Measurements from ENCODE around the gene SLC6A6. TPM values are rescaled to one million over a fixed set of nuclear protein-coding genes. Genes with fewer than 3 reads are reported as not detected.

Gene SLC6A6
- total and polyA plus RNA-seq, 10 donors: 3.4 to 150 (median 104) TPM

- Histone ChIP-seq H3K4me3 (no peak overlapping the region), H3K4me1 (peaks cover 0 to 9% (median 4%) of the 10 kb centered on the region in 6 donors), H3K9me3 (no peaks in the 10 kb centered on the region), H3K27me3 (replicated peaks in 1 of 7) (peaks cover 0 to 12% (median 0%) of the 10 kb centered on the region in 7 donors), H3K27ac (no peak overlapping the region), H3K36me3 (no peaks in the 10 kb centered on the region)
- intact Hi-C loops (cut with DNase I; ENCODE audit: low total_unique reads): no loop called here
- WGBS, 5 donors: 78 to 84% (median 82%) methylated on average over 9 to 12 of the region's 12 CpGs
- TF ChIP-seq POLR2AphosphoS5 (IDR thresholded peaks at IDR 0.05) (no peak), CTCF (IDR thresholded peaks at IDR 0.05 in 8 of 11, conservative IDR thresholded peaks at IDR 0.05 in 3 of 11) (no peak), POLR2A (IDR thresholded peaks at IDR 0.05) (no peak)
- peak; percentile 70 for DNase-seq
Observed at GRCh38 chr3:14511623-14512280, 109.3 kb downstream of the SLC6A6 start.

- peak; percentile 51 for DNase-seq
- Histone ChIP-seq H3K9me3 (no peaks in the 10 kb centered on the region), H3K36me3 (no peaks in the 10 kb centered on the region), H3K27me3 (replicated peaks in 1 of 7) (peaks cover 0 to 12% (median 0%) of the 10 kb centered on the region in 7 donors), H3K4me3 (no peak overlapping the region), H3K4me1 (peaks cover 0 to 9% (median 4%) of the 10 kb centered on the region in 6 donors), H3K27ac (no peak overlapping the region)
- 77 to 90% (median 84%) methylated on average over 12 to 19 of the region's 19 CpGs for WGBS, 5 donors
- intact Hi-C loops (cut with DNase I; ENCODE audit: low total_unique reads): no loop called here
- no peak for TF ChIP-seq CTCF (IDR thresholded peaks at IDR 0.05 in 8 of 11, conservative IDR thresholded peaks at IDR 0.05 in 3 of 11)
- TF ChIP-seq POLR2AphosphoS5 (IDR thresholded peaks at IDR 0.05): no peak
- no peak for TF ChIP-seq POLR2A (IDR thresholded peaks at IDR 0.05)
Observed at GRCh38 chr3:14512281-14512941, 110.0 kb downstream of the SLC6A6 start.

- Histone ChIP-seq H3K4me1 (peaks cover 0 to 9% (median 4%) of the 10 kb centered on the region in 6 donors), H3K4me3 (no peak overlapping the region), H3K27me3 (replicated peaks in 1 of 7) (peaks cover 0 to 11% (median 0%) of the 10 kb centered on the region in 7 donors), H3K36me3 (no peaks in the 10 kb centered on the region), H3K27ac (no peak overlapping the region), H3K9me3 (no peaks in the 10 kb centered on the region)
- WGBS, 5 donors: 73 to 81% (median 79%) methylated on average over 9 of the region's 9 CpGs
- TF ChIP-seq POLR2A (IDR thresholded peaks at IDR 0.05) (no peak), POLR2AphosphoS5 (IDR thresholded peaks at IDR 0.05) (no peak), CTCF (IDR thresholded peaks at IDR 0.05 in 8 of 11, conservative IDR thresholded peaks at IDR 0.05 in 3 of 11) (no peak)
- DNase-seq: no peak
- intact Hi-C loops (cut with DNase I; ENCODE audit: low total_unique reads): no loop called here
Observed at GRCh38 chr3:14512942-14513327, 110.5 kb downstream of the SLC6A6 start.

Data from spleen (tissue), 11 donors.